Bronchial epithelial cell (primary cell): Measurements from ENCODE around the gene TKT. TPM values are rescaled to one million over a fixed set of nuclear protein-coding genes. Genes with fewer than 3 reads are reported as not detected.
A peak's percentile ranks its signal among the peaks of the same experiment; 100 is the strongest.

Experiments
- DNase-seq: peaks from one replicate; pipeline ENCODE4 v3.0.0-alpha.2; 2010; ENCODE audit warnings: low read depth
- FAIRE-seq: peaks from 2 replicates; lab custom pipeline; 2011; peaks lifted over from hg19 to GRCh38; lab: Jason Lieb, UNC
- H3K27me3 ChIP-seq: 2 replicates; pipeline ENCODE4 v1.5.1; 2011; ENCODE audit warnings: low read length; ENCODE audit not compliant: control insufficient read depth, insufficient read depth
- H3K36me3 ChIP-seq: 2 replicates; pipeline ENCODE4 v1.5.1; 2011; ENCODE audit warnings: low read length; ENCODE audit not compliant: control insufficient read depth, insufficient read depth
- H3K4me3 ChIP-seq: 2 replicates; pipeline ENCODE4 v1.5.1; 2011; ENCODE audit warnings: mild to moderate bottlenecking, low read depth, low read length, control low read depth
- total RNA-seq: library from RNA; depleted of rRNA; stranded (reverse); fragments of >200 nt; gene quantifications from 2 replicates; pipeline ENCODE4 v1.2.1, GENCODE V29; 2014
- TF ChIP-seq, protein P1 (sequence below): IDR thresholded peaks from 2 replicates; pipeline ENCODE4 v1.5.1; 2011; ENCODE audit warnings: mild to moderate bottlenecking, moderate library complexity, low read length, control low read depth, inconsistent platforms; ENCODE audit not compliant: insufficient read depth, severe bottlenecking

Gene TKT
- total RNA-seq, 1 donor from 2014 or later: 341 TPM

GRCh38 chr3:53194210-53195065, 61.4 kb downstream of the TKT start:
- H3K36me3 ChIP-seq: peaks cover 10% of the 10 kb centered on the region
- H3K27me3 ChIP-seq: no peaks in the 10 kb centered on the region
- no peak overlapping the region for H3K4me3 ChIP-seq
- FAIRE-seq (no peak), DNase-seq (no peak)
- TF ChIP-seq, protein P1, sequence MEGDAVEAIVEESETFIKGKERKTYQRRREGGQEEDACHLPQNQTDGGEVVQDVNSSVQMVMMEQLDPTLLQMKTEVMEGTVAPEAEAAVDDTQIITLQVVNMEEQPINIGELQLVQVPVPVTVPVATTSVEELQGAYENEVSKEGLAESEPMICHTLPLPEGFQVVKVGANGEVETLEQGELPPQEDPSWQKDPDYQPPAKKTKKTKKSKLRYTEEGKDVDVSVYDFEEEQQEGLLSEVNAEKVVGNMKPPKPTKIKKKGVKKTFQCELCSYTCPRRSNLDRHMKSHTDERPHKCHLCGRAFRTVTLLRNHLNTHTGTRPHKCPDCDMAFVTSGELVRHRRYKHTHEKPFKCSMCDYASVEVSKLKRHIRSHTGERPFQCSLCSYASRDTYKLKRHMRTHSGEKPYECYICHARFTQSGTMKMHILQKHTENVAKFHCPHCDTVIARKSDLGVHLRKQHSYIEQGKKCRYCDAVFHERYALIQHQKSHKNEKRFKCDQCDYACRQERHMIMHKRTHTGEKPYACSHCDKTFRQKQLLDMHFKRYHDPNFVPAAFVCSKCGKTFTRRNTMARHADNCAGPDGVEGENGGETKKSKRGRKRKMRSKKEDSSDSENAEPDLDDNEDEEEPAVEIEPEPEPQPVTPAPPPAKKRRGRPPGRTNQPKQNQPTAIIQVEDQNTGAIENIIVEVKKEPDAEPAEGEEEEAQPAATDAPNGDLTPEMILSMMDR: no peak

DNA sequence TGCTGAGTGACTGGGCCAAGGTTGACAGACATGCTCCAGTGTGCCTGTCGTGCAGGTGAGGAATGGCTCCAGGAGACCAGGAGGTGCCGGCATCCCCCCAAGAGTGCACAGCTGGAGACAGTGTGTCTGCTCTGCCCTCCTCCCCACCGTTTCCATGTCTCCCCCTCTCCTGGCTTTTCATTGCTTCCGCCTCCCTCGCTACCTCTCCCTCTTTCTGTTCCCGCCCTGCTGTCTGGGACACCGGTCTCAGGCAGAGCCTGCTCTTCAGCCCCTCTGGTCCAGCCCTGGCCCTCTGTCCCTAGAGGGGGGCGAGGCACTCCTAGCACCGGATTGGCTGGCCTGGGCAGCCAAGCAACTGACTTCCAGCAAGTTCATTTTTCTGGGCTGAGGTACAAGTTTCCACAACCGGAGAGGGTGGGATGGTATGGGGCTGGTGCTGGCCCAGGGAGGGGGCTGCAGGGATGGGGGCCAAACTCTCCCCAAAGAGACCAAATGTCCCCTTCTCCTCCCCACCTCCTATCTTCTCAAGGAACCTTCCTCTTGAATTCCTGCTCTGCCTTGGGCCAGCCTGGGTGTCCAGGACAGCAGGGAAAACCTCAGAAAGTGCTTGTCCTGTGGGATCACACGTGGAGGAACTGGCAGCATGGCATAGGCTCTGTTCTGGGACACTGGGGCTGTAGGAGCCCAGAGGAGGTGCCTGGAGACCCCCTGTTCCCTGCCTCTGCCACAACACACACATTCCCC, 62.2 kb downstream of the TKT start:
- FAIRE-seq (no peak), DNase-seq (no peak)
- Histone ChIP-seq H3K36me3 (peaks cover 14% of the 10 kb centered on the region), H3K27me3 (no peaks in the 10 kb centered on the region), H3K4me3 (no peak overlapping the region)
- TF ChIP-seq, protein P1: no peak

DNA sequence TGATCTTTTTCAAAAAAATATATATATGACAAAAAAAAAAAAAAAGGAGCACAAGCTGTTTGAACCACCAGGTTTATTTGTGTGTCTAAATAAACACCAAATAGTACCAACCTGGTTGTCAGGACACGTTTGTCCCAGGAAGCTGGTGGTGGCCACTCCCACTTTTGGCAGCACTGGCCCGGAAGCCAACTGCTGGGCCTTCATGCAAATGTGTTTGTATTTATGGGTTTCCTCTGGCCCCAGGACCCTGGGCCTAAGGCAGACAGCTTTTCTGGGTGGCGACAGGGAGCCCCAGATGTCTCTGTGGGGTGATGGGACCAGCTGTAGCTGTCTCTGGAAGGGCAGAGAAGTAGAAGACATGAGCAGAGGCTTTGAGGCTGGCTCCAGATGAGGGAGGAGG, 63.2 kb downstream of the TKT start:
- Histone ChIP-seq H3K36me3 (peaks cover 15% of the 10 kb centered on the region), H3K4me3 (no peak overlapping the region), H3K27me3 (no peaks in the 10 kb centered on the region)
- DNase-seq: peak; percentile 62
- FAIRE-seq: no peak
- TF ChIP-seq, protein P1: no peak

- peaks cover 17% of the 10 kb centered on the region for H3K36me3 ChIP-seq
- TF ChIP-seq, protein P1: no peak
- H3K4me3 ChIP-seq: no peak overlapping the region
- no peak for FAIRE-seq
- no peaks in the 10 kb centered on the region for H3K27me3 ChIP-seq
- DNase-seq: no peak
These were observed 63.9 kb downstream of the TKT start for GRCh38 chr3:53191836-53192480.

GRCh38 chr3:53190659-53191058, 65.2 kb downstream of the TKT start:
- Histone ChIP-seq H3K27me3 (no peaks in the 10 kb centered on the region), H3K4me3 (no peak overlapping the region), H3K36me3 (peaks cover 28% of the 10 kb centered on the region)
- FAIRE-seq: peak; percentile 72
- TF ChIP-seq, protein P1: no peak
- no peak for DNase-seq
